ENCODE measurements around the gene EXTL2.
"Not testable (repeated sequence)": the region's sequence is repeated elsewhere in the genome, so short reads cannot be mapped to it uniquely, and the experiment has no call there.

EXTL2 gene, protein sequence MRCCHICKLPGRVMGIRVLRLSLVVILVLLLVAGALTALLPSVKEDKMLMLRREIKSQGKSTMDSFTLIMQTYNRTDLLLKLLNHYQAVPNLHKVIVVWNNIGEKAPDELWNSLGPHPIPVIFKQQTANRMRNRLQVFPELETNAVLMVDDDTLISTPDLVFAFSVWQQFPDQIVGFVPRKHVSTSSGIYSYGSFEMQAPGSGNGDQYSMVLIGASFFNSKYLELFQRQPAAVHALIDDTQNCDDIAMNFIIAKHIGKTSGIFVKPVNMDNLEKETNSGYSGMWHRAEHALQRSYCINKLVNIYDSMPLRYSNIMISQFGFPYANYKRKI

DNA sequence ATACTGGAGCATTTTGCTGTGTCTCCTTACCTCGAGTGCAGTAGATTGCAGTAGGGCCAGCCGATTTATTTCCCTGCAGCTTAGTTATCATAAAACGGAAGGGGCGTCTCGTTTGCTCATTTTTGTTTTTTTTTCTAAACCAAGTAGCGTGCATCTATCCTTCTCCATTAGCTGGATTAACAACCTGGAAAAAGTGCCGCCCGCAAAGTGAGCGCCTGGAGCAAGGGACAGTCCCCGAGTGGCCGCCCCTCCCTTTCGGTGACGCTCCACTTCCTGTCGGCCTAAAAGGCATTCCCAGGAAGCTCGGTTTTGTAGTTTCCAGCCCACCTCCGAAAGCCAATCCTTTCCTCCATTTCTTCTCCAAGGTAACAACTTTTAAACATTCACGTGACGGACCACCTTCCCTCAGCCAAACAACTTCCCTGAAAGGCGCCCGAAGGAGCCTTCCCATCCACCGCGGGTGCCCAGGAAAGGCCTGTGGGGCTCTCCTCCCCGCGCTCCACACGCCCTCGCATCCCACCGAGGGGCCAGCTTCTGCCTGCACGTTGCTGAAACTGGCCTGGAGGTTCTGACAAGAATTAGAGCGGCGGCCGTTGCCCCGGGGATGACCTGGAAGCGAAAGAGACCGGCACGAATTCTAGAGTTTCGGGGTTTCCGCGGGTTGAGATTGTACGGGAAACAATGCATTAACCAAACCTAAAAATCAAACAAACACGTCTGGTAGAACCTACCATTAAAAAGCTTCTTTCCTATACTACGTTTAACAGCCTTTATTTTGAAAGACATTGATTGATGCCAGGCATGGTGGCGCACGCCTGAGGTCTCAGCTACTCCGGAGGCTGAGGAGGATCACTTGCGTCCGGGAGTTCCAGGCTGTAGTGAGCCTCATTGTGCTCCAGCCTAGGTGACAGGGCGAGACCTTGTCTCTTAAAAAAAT is at the start of gene EXTL2:
TSS of gene EXTL2 (minus strand) at position 240 of the 937 bp plus-strand sequence. CDS start 6,085 bp downstream, outside the sequence.
- peak within 1 kb of the TSS; percentile 95 for H3K4me3 ChIP-seq (ENCODE audit: insufficient read length, low read depth)
- H3K36me3 ChIP-seq (ENCODE audit: insufficient read depth, insufficient read length, low read length): peaks cover 39% of the 10 kb centered on the region
- H3K27me3 ChIP-seq (ENCODE audit: insufficient read depth, insufficient read length): no peaks in the 10 kb centered on the region
- DNase-seq (ENCODE audit: low read depth, low spot score): peak; percentile 78
- TF ChIP-seq YY1 (IDR thresholded peaks at IDR 0.05; ENCODE audit: insufficient read depth, insufficient read length) (peak; percentile 30), SUZ12 (IDR thresholded peaks at IDR 0.05; ENCODE audit: extremely low read depth, insufficient read depth, insufficient read length) (no peak), ZNF274 (IDR thresholded peaks at IDR 0.05; ENCODE audit: low read depth, low read length) (no peak)
- no peaks in the 10 kb centered on the region for H3K4me1 ChIP-seq (ENCODE audit: insufficient read depth, insufficient read length)
- H3K9ac ChIP-seq (ENCODE audit: insufficient read length, low read depth): peak within 1 kb of the TSS; percentile 91
- H3K9me3 ChIP-seq (ENCODE audit: insufficient read depth, low read length): peaks cover 30% of the 10 kb centered on the region

DNA sequence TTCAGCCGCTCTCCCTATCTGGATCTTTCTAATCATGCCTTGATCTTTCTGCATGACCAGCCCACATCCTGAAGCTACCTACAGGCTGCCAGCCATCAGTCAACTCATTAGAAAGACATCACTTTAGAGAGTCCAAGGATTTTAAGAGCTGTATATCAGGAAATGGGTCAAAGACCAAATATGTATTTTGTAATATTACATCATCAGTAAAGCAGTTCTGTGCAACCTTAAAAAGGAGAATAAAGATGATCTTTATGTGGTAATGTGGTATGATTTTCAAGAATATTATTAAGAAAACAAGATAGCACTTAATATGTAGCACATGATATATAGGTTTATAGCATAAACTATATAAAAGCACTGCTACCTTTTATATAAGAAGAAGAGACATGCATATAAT is 48.9 kb upstream of the EXTL2 start:
- H3K4me3 ChIP-seq (ENCODE audit: insufficient read length, low read depth): no peak overlapping the region
- DNase-seq (ENCODE audit: low read depth, low spot score): no peak
- TF ChIP-seq YY1 (IDR thresholded peaks at IDR 0.05; ENCODE audit: insufficient read depth, insufficient read length) (no peak), SUZ12 (IDR thresholded peaks at IDR 0.05; ENCODE audit: extremely low read depth, insufficient read depth, insufficient read length) (no peak), ZNF274 (IDR thresholded peaks at IDR 0.05; ENCODE audit: low read depth, low read length) (no peak)
- no peaks in the 10 kb centered on the region for H3K4me1 ChIP-seq (ENCODE audit: insufficient read depth, insufficient read length)
- H3K9ac ChIP-seq (ENCODE audit: insufficient read length, low read depth): no peak overlapping the region
- H3K36me3 ChIP-seq (ENCODE audit: insufficient read depth, insufficient read length, low read length): peaks cover 15% of the 10 kb centered on the region
- H3K27me3 ChIP-seq (ENCODE audit: insufficient read depth, insufficient read length): no peaks in the 10 kb centered on the region
- no peaks in the 10 kb centered on the region for H3K9me3 ChIP-seq (ENCODE audit: insufficient read depth, low read length)

DNA sequence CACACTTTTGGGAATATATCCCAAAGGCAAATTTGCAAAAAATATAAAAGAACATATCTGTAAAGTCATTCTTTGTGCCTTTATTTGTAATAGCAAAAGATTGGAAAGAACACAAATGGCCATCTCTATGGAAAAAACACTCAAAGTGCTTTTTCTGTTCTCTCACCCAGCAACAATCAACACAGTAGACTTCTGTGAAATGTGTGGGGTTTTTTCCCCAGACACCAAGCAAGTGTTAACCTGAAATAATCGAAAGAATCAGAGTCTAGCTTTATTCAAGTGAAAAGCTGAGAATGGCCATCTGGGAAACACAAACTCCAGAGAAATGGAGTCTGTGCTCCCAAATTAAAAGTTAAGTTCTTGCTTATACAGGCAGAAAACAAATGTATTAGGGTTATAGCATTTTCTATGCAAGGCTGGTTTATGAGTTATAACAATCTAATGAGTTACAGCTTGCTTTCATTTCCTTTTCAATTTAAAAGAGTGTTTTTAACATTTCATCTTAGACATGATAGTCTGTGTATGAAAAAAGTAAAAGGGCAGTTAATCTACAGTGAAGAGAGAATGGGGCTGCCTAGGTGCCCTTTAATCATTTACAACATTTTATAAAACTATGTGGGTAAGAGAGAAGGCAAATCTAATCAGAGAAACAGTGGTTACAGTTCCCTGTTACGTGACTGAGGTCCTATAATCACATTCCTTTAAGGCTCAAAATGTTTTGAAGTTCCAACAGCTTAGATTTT is 47.8 kb upstream of the EXTL2 start:
- Histone ChIP-seq H3K36me3 (ENCODE audit: insufficient read depth, insufficient read length, low read length) (peaks cover 22% of the 10 kb centered on the region), H3K9ac (ENCODE audit: insufficient read length, low read depth) (no peak overlapping the region), H3K27me3 (ENCODE audit: insufficient read depth, insufficient read length) (no peaks in the 10 kb centered on the region), H3K9me3 (ENCODE audit: insufficient read depth, low read length) (peaks cover 5% of the 10 kb centered on the region), H3K4me3 (ENCODE audit: insufficient read length, low read depth) (no peak overlapping the region), H3K4me1 (ENCODE audit: insufficient read depth, insufficient read length) (no peaks in the 10 kb centered on the region)
- DNase-seq (ENCODE audit: low read depth, low spot score): no peak
- TF ChIP-seq YY1 (IDR thresholded peaks at IDR 0.05; ENCODE audit: insufficient read depth, insufficient read length) (no peak), ZNF274 (IDR thresholded peaks at IDR 0.05; ENCODE audit: low read depth, low read length) (no peak), SUZ12 (IDR thresholded peaks at IDR 0.05; ENCODE audit: extremely low read depth, insufficient read depth, insufficient read length) (no peak)

DNA sequence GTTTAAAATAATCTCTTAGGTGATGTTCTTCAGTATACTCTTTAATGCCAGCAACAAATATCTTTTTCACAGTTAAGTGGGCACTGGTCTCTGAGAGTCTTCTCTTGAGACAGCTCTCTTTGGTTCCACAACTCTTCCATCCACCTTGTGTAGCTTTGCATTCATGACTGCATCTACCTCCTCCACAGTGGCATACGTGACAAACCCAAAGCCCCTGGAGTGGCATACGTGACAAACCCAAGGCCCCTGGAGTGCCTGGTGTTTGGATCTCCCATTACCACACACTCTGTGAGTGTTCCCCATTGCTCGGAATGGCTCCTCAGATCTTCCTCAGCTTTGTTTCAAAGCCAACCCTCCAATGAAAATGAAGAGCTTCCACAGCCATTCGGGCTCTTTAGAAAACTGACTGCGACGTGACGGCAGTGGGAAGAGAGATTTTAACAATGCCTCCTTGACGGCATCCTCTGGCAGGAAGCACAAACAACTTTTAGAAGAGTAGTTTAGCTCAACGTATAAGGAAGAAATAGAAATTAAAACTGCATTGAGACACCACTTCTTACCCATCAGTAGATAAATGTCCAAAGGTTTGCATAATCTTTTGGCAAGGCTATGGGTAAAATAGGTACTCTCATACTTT is 47.1 kb upstream of the EXTL2 start:
- DNase-seq (ENCODE audit: low read depth, low spot score): no peak
- peaks cover 22% of the 10 kb centered on the region for H3K36me3 ChIP-seq (ENCODE audit: insufficient read depth, insufficient read length, low read length)
- TF ChIP-seq SUZ12 (IDR thresholded peaks at IDR 0.05; ENCODE audit: extremely low read depth, insufficient read depth, insufficient read length) (no peak), YY1 (IDR thresholded peaks at IDR 0.05; ENCODE audit: insufficient read depth, insufficient read length) (no peak), ZNF274 (IDR thresholded peaks at IDR 0.05; ENCODE audit: low read depth, low read length) (no peak)
- no peak overlapping the region for H3K4me3 ChIP-seq (ENCODE audit: insufficient read length, low read depth)
- no peaks in the 10 kb centered on the region for H3K4me1 ChIP-seq (ENCODE audit: insufficient read depth, insufficient read length)
- no peak overlapping the region for H3K9ac ChIP-seq (ENCODE audit: insufficient read length, low read depth)
- H3K9me3 ChIP-seq (ENCODE audit: insufficient read depth, low read length): peaks cover 8% of the 10 kb centered on the region
- no peaks in the 10 kb centered on the region for H3K27me3 ChIP-seq (ENCODE audit: insufficient read depth, insufficient read length)

DNA sequence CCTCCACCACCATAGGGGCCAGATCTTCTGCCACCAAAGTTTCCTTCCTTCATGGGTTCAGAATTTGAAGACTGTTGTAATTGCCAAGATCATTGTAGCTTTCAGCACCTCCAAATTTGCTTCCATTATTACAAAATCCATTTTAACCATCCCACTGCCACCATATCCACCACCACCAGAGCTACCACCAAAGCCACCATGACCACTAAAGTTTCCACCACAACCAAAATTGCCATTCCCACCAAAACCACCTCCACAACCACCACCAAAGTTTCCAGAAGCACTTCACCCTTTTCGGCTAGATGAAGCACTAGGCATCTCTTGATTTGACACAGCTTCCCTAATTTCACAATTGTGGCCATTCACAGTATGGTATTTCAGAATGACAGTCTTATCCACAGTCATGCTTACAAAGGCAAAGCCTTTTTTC is 46.5 kb upstream of the EXTL2 start:
- TF ChIP-seq SUZ12 (IDR thresholded peaks at IDR 0.05; ENCODE audit: extremely low read depth, insufficient read depth, insufficient read length) (no peak), YY1 (IDR thresholded peaks at IDR 0.05; ENCODE audit: insufficient read depth, insufficient read length) (no peak), ZNF274 (IDR thresholded peaks at IDR 0.05; ENCODE audit: low read depth, low read length) (no peak)
- H3K4me1 ChIP-seq (ENCODE audit: insufficient read depth, insufficient read length): no peaks in the 10 kb centered on the region
- no peak overlapping the region for H3K4me3 ChIP-seq (ENCODE audit: insufficient read length, low read depth)
- H3K9ac ChIP-seq (ENCODE audit: insufficient read length, low read depth): no peak overlapping the region
- H3K36me3 ChIP-seq (ENCODE audit: insufficient read depth, insufficient read length, low read length): peaks cover 22% of the 10 kb centered on the region
- H3K27me3 ChIP-seq (ENCODE audit: insufficient read depth, insufficient read length): no peaks in the 10 kb centered on the region
- peaks cover 8% of the 10 kb centered on the region for H3K9me3 ChIP-seq (ENCODE audit: insufficient read depth, low read length)
- no peak for DNase-seq (ENCODE audit: low read depth, low spot score)

DNA sequence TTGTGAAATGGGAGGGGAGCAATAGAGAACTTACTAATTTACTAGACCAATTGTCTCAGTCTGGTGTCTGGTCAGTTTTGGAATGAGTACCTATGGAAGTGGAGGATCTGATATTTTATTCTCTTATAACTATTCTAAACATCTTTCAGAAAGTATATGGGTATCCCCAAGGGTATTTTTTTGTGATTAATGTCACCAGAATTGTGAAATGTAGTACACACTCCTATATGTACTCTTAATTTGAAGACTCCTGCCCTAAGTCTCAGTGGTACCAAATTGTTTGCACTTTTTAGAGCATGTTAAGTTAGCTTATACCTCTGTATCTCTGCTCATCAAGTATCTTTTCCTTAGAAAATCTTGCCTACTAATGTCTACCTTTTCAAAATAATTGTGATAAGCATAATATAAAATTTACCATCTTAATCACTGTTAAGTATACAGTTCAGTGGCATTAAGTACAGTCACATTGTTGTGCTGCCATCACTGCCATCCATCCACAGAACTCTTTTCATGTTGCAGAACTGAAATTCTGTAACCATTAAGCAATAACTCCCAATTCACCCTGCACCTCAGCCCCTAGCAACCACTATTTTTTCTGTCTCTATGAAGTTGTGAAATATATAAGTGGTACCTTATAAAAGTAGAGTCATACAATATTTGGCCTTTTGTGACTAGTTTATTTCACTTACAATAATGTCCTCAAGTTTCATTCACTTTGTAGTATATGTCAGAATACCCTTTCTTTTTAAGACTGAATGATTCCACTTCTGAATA is 41.7 kb upstream of the EXTL2 start:
- Histone ChIP-seq H3K4me3 (ENCODE audit: insufficient read length, low read depth) (no peak overlapping the region), H3K9ac (ENCODE audit: insufficient read length, low read depth) (no peak overlapping the region), H3K36me3 (ENCODE audit: insufficient read depth, insufficient read length, low read length) (peaks cover 22% of the 10 kb centered on the region), H3K9me3 (ENCODE audit: insufficient read depth, low read length) (peaks cover 8% of the 10 kb centered on the region), H3K4me1 (ENCODE audit: insufficient read depth, insufficient read length) (no peaks in the 10 kb centered on the region), H3K27me3 (ENCODE audit: insufficient read depth, insufficient read length) (no peaks in the 10 kb centered on the region)
- DNase-seq (ENCODE audit: low read depth, low spot score): no peak
- TF ChIP-seq YY1 (IDR thresholded peaks at IDR 0.05; ENCODE audit: insufficient read depth, insufficient read length): no peak
- TF ChIP-seq ZNF274 (IDR thresholded peaks at IDR 0.05; ENCODE audit: low read depth, low read length): no peak
- no peak for TF ChIP-seq SUZ12 (IDR thresholded peaks at IDR 0.05; ENCODE audit: extremely low read depth, insufficient read depth, insufficient read length)

DNA sequence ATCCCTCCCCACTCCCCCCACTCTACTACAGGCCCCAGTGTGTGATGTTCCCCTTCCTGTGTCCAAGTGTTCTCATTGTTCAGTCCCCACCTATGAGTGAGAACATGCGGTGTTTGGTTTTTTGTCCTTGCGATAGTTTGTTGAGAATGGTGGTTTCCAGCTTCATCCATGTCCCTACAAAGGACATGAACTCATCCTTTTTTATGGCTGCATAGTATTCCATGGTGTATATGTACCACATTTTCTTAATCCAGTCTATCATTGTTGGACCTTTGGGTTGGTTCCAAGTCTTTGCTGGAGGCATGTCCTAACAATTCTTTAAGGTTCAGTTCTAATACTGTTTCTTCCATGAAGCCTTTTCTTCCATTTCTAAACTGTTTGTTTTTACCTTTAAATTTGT is 38.9 kb upstream of the EXTL2 start:
- H3K4me1 ChIP-seq (ENCODE audit: insufficient read depth, insufficient read length); H3K9ac ChIP-seq (ENCODE audit: insufficient read length, low read depth); H3K27me3 ChIP-seq (ENCODE audit: insufficient read depth, insufficient read length); H3K9me3 ChIP-seq (ENCODE audit: insufficient read depth, low read length); DNase-seq (ENCODE audit: low read depth, low spot score); H3K4me3 ChIP-seq (ENCODE audit: insufficient read length, low read depth): not testable (repeated sequence)
- peaks cover 13% of the 10 kb centered on the region for H3K36me3 ChIP-seq (ENCODE audit: insufficient read depth, insufficient read length, low read length)
